GM21619 (cell line): ENCODE results near the gene POU6F2.

Experiments used
- ATAC-seq: cut with Tn5 transposase; IDR thresholded peaks from one replicate; pipeline ENCODE4 v1.9.1; 2021; ENCODE audit not compliant: unreplicated experiment

POU6F2 gene

DNA sequence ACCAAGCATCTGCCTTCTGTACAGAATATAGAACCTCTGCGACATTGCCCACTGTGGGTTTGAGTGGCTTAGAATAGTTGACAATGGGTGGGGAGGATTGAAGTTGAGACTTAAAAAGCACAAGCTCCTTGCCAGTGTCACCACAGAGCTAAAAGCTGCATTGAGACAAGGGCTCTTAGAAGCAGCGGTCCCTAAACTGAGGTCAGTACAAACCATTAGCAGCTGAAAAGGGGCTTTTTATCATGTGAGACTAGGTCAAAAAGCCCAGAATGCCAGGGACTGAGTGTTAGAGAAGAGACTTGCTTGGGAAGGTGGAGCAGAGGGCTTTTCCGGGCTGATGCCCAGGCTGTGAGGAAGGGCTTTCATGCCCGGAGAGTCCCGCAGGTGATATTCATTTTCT lies 91.3 kb downstream of the POU6F2 start:
- no peak for ATAC-seq

DNA sequence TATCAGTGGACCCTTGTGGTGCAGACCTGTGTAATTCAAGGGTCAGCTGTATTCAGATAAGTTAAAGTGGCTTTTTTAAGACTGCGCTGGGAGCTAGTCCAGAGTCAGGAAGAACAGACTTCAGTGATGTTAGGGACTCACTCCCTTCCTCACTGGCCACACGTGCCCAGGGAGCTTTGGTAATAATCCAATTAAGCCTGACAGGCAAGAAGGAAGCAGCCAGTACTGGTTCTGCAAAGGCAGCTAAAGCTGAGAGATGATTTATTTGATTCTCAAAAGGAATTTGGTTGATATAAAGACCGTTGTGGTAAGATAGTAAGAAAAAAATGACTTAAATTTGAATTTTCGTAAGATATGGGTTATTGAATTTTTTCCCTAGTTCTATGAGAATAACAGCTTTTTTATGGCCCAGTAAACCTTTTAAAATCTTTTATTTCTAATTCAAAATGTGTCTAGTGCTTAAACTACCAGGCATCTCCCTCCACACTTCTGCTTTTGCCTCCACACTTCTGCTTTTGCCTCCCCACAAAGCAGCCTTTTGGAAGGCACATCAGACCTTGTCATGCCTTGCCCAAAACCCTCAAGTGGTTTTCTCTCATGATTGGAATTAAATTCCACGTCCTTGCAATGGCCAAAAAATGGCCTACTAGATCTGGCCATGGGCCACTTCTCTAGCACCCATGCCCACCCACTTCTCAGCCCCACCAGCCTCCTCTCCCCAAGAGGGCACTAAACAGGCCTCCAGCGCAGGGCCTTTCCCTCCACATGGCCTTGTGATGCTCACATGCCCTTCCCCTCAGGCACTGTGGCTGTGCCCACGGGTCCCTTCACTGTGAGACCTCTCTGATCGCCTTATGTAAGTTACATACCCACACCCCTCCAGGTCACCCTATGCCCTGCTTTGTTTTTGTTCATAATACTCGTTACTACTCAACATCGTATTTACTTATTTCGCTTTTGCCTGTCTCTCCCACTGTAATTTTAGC lies 92.5 kb downstream of the POU6F2 start:
- ATAC-seq, result no peak

- no peak for ATAC-seq
These were observed 93.4 kb downstream of the POU6F2 start for GRCh38 chr7:39071116-39071515.

- no peak for ATAC-seq
These were observed 95.7 kb downstream of the POU6F2 start for GRCh38 chr7:39073432-39073831.

DNA sequence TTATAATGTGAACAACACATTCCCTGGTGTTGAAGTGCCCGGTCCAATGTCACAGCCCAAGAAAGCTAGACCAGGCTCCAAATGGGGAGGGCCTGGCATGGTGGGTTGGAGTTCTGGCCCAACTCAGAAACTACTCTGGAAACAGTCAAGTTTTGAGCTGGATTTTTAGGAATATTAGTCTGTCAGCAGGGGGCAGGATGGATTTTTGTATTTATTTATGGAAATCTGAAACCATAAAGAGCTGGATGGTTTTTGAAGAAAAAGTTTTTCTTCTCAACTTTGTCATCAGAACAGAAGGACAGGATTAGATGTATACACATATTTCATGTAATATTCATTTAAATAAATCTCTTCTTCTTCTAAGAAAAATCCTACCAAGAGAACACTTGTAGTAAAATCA lies 97.5 kb downstream of the POU6F2 start:
- ATAC-seq, result no peak

DNA sequence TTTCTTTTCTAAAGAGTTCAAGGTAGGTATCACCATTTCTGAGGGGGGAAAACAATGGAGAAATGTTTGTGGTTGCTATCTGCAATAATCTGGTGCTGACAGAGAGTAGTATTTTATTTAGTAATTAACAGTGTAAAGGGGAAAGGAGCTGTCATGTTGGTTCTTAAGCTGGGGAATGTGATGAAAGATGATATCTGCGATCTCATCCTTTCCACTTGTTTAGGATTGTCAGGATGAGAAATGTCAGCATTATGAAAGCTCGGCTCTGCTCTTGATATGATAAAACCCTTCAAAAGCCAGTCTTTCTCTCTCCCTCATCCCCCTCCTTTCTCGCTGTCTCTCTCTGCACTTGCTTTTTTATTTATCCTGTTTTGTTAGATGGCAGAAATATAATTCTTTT lies 106.1 kb downstream of the POU6F2 start:
- ATAC-seq, result no peak

DNA sequence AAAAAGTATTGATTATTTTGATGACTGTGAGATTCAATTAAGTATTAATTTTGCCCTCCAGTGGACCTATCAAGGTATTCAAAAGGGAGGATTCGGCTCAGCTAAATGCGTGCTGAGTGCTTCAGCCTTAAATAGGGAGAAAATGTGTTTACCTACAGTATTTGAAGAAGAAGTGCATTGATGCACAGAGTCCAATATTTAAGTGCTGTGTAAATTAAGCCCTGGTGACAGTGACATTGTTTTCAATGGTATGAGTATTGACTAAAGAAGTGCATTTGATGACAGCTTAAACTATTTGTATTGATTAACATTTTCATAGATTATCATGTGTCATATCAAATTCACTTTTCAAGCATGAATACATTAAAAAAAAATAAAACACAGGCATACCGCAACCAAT lies 106.6 kb downstream of the POU6F2 start:
- ATAC-seq, result no peak

- ATAC-seq, result no peak
These were observed 107.5 kb downstream of the POU6F2 start for GRCh38 chr7:39085189-39085588.

DNA sequence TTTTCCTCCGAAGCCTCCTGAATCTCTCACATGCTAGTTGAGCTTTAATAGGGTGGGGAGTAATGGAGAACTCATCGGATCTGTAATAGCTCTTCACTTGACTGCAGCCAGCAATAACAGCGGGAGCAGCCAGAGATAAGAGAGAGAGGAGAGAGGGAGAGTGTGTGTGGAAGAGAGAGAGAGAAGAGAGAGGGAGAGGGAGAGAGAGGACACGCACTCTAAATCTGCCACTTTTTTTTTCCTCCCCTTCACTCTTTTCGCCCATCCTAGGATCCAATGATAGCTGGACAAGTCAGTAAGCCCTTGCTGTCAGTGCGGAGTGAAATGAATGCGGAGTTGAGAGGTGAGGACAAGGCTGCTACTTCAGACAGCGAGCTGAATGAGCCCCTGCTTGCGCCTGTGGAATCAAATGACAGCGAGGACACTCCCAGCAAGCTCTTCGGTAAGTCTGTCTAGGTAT lies 107.9 kb downstream of the POU6F2 start:
- no peak for ATAC-seq

- ATAC-seq, result no peak
These were observed 109.1 kb downstream of the POU6F2 start for GRCh38 chr7:39086638-39087360.

GRCh38 chr7:39088730-39089593 lies 111.3 kb downstream of the POU6F2 start:
- no peak for ATAC-seq

DNA sequence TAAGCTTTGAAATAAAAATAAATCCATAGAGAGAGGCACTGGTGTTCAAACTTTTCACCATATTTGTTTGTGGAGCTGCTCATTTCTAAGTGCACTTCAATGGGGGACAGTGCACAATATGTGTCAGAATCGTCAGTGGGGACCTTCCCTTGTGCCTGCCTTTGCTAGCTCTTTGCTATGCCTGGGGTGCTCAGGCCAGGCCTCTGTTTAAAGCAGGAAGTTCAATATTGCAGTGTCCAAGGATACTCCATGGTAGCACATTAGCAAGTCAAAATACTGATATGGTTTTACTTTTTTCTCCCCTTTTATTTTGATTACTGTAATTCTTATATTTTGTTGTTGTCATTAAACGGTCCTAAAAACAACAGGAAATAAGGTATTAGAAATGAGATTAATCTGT lies 113.4 kb downstream of the POU6F2 start:
- ATAC-seq, result no peak

- no peak for ATAC-seq
These were observed 114.1 kb downstream of the POU6F2 start for GRCh38 chr7:39091774-39092173.

GRCh38 chr7:39094731-39095130 lies 117.0 kb downstream of the POU6F2 start:
- ATAC-seq, result no peak

DNA sequence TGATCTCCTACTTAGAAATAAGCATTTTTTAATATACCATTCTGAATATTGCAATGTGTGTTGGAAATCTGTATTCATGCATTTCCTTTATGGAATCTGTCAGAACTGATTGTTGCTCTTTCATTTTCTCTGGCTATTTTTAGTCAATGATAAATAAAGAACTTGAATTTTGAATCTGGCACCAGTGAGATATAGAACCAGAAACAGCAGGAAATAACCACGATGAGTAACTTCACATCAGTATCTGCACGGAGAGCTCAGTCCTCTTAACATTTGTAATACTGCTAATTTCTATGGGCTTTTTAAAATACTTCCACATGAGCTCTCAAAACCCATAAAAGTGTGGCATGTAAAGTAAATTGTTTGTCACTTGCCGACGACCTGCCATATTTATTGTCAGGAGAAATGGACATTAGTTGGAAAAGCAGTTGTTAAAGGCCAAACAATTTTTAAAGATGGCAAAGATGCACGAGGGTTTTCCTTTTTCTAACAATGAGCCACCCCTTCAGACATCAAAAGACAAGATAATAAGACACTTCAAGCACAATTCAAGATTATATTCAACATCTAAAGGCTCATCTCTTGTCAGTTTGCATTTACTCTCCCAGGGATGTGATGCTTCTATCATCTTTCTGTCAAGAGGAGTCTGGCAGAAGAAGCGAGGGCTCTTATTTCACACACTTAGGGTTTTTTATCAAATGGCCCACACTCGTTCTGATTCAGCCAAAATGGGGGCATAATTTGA lies 118.3 kb downstream of the POU6F2 start:
- no peak for ATAC-seq

DNA sequence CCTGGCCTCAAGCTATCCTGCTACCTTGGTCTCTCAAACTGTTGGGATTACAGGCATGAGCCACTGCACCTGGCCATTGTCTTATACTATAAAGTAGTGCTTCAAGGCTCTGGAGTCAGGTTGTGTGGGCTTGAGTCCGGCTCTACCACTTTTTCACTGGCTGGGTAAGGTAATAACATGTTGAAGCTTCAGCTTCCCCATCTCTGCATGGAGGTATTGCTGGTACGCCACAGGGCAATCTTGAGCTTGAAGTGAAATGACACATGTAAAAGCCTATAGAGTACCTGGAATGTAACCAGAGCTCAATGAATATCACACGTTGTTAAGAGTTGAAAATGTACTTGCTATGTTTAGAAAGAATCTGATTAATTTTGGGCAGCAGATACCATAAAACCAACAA lies 120.8 kb downstream of the POU6F2 start:
- no peak for ATAC-seq

GRCh38 chr7:39099146-39099545 lies 121.4 kb downstream of the POU6F2 start:
- no peak for ATAC-seq

DNA sequence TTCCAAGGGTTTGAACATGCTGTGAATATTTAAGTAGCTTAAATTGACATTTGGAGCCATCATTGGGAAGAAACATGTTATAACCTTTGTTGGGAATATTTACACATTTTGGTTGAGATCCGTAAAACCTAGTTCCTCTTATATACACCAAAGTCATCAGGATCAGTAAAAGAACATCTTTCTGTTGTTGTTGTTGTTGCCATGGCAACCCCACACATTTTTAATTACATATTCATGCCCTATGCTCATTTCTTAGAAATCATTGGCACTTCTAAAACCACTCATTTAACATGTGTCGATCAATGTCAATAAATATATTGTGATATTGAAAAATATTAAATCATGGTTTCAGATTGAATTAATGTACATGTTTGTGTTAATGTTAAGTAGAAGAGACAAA lies 122.6 kb downstream of the POU6F2 start:
- no peak for ATAC-seq

GRCh38 chr7:39102234-39102633 lies 124.5 kb downstream of the POU6F2 start:
- ATAC-seq, result no peak

- ATAC-seq, result no peak
These were observed 128.0 kb downstream of the POU6F2 start for GRCh38 chr7:39105720-39106119.
